ENCODE results near the gene NR1I2. TPM values are rescaled to one million over a fixed set of nuclear protein-coding genes. Genes with fewer than 3 reads are reported as not detected.

NR1I2 gene
- total RNA-seq, 1 experiment from 2014 or later: not detected

- Mint-ChIP-seq H3K4me3 (ENCODE audit: unreplicated experiment) (no peak overlapping the region), H3K4me1 (ENCODE audit: insufficient read depth, unreplicated experiment) (no peaks in the 10 kb centered on the region), H3K36me3 (ENCODE audit: insufficient read depth, unreplicated experiment) (no peaks in the 10 kb centered on the region), H3K27me3 (ENCODE audit: insufficient read depth, unreplicated experiment) (peaks cover 53% of the 10 kb centered on the region), H3K27ac (ENCODE audit: low read depth, unreplicated experiment) (no peak overlapping the region), H3K9me3 (ENCODE audit: unreplicated experiment) (no peaks in the 10 kb centered on the region)
- no TSS peak for BruUV-seq (replicated peaks)
- intact Hi-C loops (cut with micrococcal nuclease): no loop called here
- DNase-seq (ENCODE audit: unreplicated experiment): no peak
- no peak for TF ChIP-seq CTCF (IDR thresholded peaks at IDR 0.05; ENCODE audit: unreplicated experiment)
- ChIA-PET POLR2A (no interaction called here), CTCF (interaction anchor here (0.6 kb wide), 1 partner anchor 867 kb away, joined by 3 read pairs; no protein-coding TSS in a partner anchor)
Observed at GRCh38 chr3:119747357-119747756, 34.5 kb upstream of the NR1I2 start.

- Mint-ChIP-seq H3K27ac (ENCODE audit: low read depth, unreplicated experiment) (no peak overlapping the region), H3K4me3 (ENCODE audit: unreplicated experiment) (no peak overlapping the region), H3K36me3 (ENCODE audit: insufficient read depth, unreplicated experiment) (no peaks in the 10 kb centered on the region), H3K4me1 (ENCODE audit: insufficient read depth, unreplicated experiment) (no peaks in the 10 kb centered on the region), H3K9me3 (ENCODE audit: unreplicated experiment) (peaks cover 3% of the 10 kb centered on the region), H3K27me3 (ENCODE audit: insufficient read depth, unreplicated experiment) (peaks cover 55% of the 10 kb centered on the region)
- DNase-seq (ENCODE audit: unreplicated experiment): no peak
- CTCF ChIA-PET: interaction anchor here (0.7 kb wide), 1 partner anchor 1514 kb away, joined by 5 read pairs; no protein-coding TSS in a partner anchor
- intact Hi-C loops (cut with micrococcal nuclease): no loop called here
- BruUV-seq (replicated peaks): no TSS peak
- no peak for TF ChIP-seq CTCF (IDR thresholded peaks at IDR 0.05; ENCODE audit: unreplicated experiment)
- POLR2A ChIA-PET: no interaction called here
Observed at GRCh38 chr3:119748991-119749390, 32.9 kb upstream of the NR1I2 start.

- intact Hi-C loops (cut with micrococcal nuclease): no loop called here
- H3K36me3 Mint-ChIP-seq (ENCODE audit: insufficient read depth, unreplicated experiment): no peaks in the 10 kb centered on the region
- POLR2A ChIA-PET: no interaction called here
Observed at GRCh38 chr3:119751423-119751822, 30.5 kb upstream of the NR1I2 start.

GRCh38 chr3:119759962-119760361 is 21.9 kb upstream of the NR1I2 start:
- no peaks in the 10 kb centered on the region for H3K36me3 Mint-ChIP-seq (ENCODE audit: insufficient read depth, unreplicated experiment)
- ChIA-PET CTCF (no interaction called here), POLR2A (no interaction called here)
- no peaks in the 10 kb centered on the region for H3K4me1 Mint-ChIP-seq (ENCODE audit: insufficient read depth, unreplicated experiment)
- no peak overlapping the region for H3K27ac Mint-ChIP-seq (ENCODE audit: low read depth, unreplicated experiment)
- no peak for DNase-seq (ENCODE audit: unreplicated experiment)
- peaks cover 63% of the 10 kb centered on the region for H3K27me3 Mint-ChIP-seq (ENCODE audit: insufficient read depth, unreplicated experiment)
- BruUV-seq (replicated peaks): no TSS peak
- H3K4me3 Mint-ChIP-seq (ENCODE audit: unreplicated experiment): no peak overlapping the region
- intact Hi-C loops (cut with micrococcal nuclease): no loop called here
- H3K9me3 Mint-ChIP-seq (ENCODE audit: unreplicated experiment): peaks cover 16% of the 10 kb centered on the region
- TF ChIP-seq CTCF (IDR thresholded peaks at IDR 0.05; ENCODE audit: unreplicated experiment): no peak

More at GRCh38 chr3:119751423-119751822, 30.5 kb upstream of the NR1I2 start:
- no peak for TF ChIP-seq CTCF (IDR thresholded peaks at IDR 0.05; ENCODE audit: unreplicated experiment)
- Mint-ChIP-seq H3K27me3 (ENCODE audit: insufficient read depth, unreplicated experiment) (peaks cover 69% of the 10 kb centered on the region), H3K4me3 (ENCODE audit: unreplicated experiment) (no peak overlapping the region), H3K9me3 (ENCODE audit: unreplicated experiment) (peaks cover 22% of the 10 kb centered on the region), H3K4me1 (ENCODE audit: insufficient read depth, unreplicated experiment) (no peaks in the 10 kb centered on the region), H3K27ac (ENCODE audit: low read depth, unreplicated experiment) (no peak overlapping the region)
- CTCF ChIA-PET: interaction anchor here (0.6 to 1.2 kb wide), 2 partner anchors 61 to 353 kb away, joined by 4 to 5 read pairs; no protein-coding TSS in a partner anchor
- no peak for DNase-seq (ENCODE audit: unreplicated experiment)
- no TSS peak for BruUV-seq (replicated peaks)

Measured in MCF 10A (cell line).